Lung (tissue), 12 donors: ENCODE results near the gene SND1. TPM values are rescaled to one million over a fixed set of nuclear protein-coding genes. Genes with fewer than 3 reads are reported as not detected.

Source experiments
- ATAC-seq: fragments of 200-7000 bp; cut with Tn5 transposase; one replicate; pipeline ENCODE4 v1.9.1; 2020; ENCODE audit warnings: moderate number of reproducible peaks; ENCODE audit not compliant: insufficient read depth, low FRiP score
- DNase-seq, 3 donors: peaks; one replicate each; pipeline ENCODE4 v3.0.0-alpha.2; 2013 to 2017
- H3K27ac ChIP-seq, 2 donors: one replicate each; pipeline ENCODE4 v1.5.1; 2013; ENCODE audit warnings: mild to moderate bottlenecking in 2 of 2, moderate library complexity in 2 of 2, control low read depth in 1 of 2, inconsistent platforms in 1 of 2, low read depth in 1 of 2, low read length in 1 of 2
- H3K27me3 ChIP-seq, 3 donors: one replicate each; pipeline ENCODE4 v1.5.1; 2013; ENCODE audit warnings: low read length in 2 of 3; ENCODE audit not compliant: control insufficient read depth in 3 of 3, insufficient read depth in 3 of 3
- H3K36me3 ChIP-seq, 4 donors: one replicate each; pipeline ENCODE4 v1.5.1; 2013; ENCODE audit warnings: low read length in 4 of 4, mild to moderate bottlenecking in 1 of 4, moderate library complexity in 1 of 4; ENCODE audit not compliant: control insufficient read depth in 4 of 4, insufficient read depth in 4 of 4
- H3K4me1 ChIP-seq, 5 donors: one replicate each; pipeline ENCODE4 v1.5.1; 2013; ENCODE audit warnings: low read length in 5 of 5, mild to moderate bottlenecking in 2 of 5, moderate library complexity in 1 of 5; ENCODE audit not compliant: control insufficient read depth in 5 of 5, insufficient read depth in 5 of 5
- H3K4me3 ChIP-seq: one replicate; pipeline ENCODE4 v1.5.1; 2013; ENCODE audit warnings: mild to moderate bottlenecking, control low read depth, moderate library complexity
- H3K9ac ChIP-seq, 2 donors: one replicate each; pipeline ENCODE4 v1.5.1; 2013; ENCODE audit warnings: low read length in 2 of 2, control low read depth in 1 of 2; ENCODE audit not compliant: insufficient read depth in 1 of 2
- H3K9me3 ChIP-seq, 4 donors: one replicate each; pipeline ENCODE4 v1.5.1; 2013; ENCODE audit warnings: low read length in 3 of 4, mild to moderate bottlenecking in 1 of 4, moderate library complexity in 1 of 4; ENCODE audit not compliant: control insufficient read depth in 4 of 4, insufficient read depth in 3 of 4
- WGBS, 2 donors: extraction: QIAGEN DNeasy Blood & Tissue Kit; methylation state at CpG; one replicate each; pipeline ENCODE4 v1.1.7; 2013; 5-methylcytosine and 5-hydroxymethylcytosine counted together
- polyA plus RNA-seq, 2 donors: library from polyadenylated mRNA; stranded (reverse); fragments of 200-250 nt; gene quantifications; one replicate each; pipeline ENCODE4 v1.2.1, GENCODE V29; 2013
- total RNA-seq, 2 donors: library from RNA; depleted of rRNA in 1 of 2; stranded (reverse); fragments of >200 nt in 1 of 2; gene quantifications; one replicate each; pipeline ENCODE4 v1.2.1, GENCODE V29; 2014 to 2021
- TF ChIP-seq, protein P1 (sequence below): IDR thresholded peaks from 2 replicates; pipeline ENCODE4 v1.5.1; 2012; ENCODE audit warnings: mild to moderate bottlenecking; ENCODE audit errors: control extremely low read depth, extremely low read depth
- donor health status: control.
- donor health status: control.
- donor health status: Bipolar disorder and iron deficiency.
- donor health status: healthy.
- donor health status: DM: yes; HTN: yes; CAD: no.

The SND1 gene
- total and polyA plus RNA-seq, 4 donors: 94.5 to 210 (median 137) TPM

GRCh38 chr7:127745445-127745844 is 93.5 kb downstream of the SND1 start:
- ATAC-seq (no peak), DNase-seq (no peak)
- WGBS, 2 donors: 90 to 97% methylated on average over 1 of the region's 1 CpG
- Histone ChIP-seq H3K4me3 (no peak overlapping the region), H3K4me1 (peaks cover 0 to 14% (median 0%) of the 10 kb centered on the region in 5 donors), H3K9ac (no peak overlapping the region), H3K9me3 (no peaks in the 10 kb centered on the region), H3K27ac (no peak overlapping the region), H3K36me3 (peaks cover 0 to 3% (median 0%) of the 10 kb centered on the region in 4 donors), H3K27me3 (no peaks in the 10 kb centered on the region)
- TF ChIP-seq, protein P1, sequence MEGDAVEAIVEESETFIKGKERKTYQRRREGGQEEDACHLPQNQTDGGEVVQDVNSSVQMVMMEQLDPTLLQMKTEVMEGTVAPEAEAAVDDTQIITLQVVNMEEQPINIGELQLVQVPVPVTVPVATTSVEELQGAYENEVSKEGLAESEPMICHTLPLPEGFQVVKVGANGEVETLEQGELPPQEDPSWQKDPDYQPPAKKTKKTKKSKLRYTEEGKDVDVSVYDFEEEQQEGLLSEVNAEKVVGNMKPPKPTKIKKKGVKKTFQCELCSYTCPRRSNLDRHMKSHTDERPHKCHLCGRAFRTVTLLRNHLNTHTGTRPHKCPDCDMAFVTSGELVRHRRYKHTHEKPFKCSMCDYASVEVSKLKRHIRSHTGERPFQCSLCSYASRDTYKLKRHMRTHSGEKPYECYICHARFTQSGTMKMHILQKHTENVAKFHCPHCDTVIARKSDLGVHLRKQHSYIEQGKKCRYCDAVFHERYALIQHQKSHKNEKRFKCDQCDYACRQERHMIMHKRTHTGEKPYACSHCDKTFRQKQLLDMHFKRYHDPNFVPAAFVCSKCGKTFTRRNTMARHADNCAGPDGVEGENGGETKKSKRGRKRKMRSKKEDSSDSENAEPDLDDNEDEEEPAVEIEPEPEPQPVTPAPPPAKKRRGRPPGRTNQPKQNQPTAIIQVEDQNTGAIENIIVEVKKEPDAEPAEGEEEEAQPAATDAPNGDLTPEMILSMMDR: no peak

- Histone ChIP-seq H3K27me3 (no peaks in the 10 kb centered on the region), H3K4me3 (no peak overlapping the region), H3K4me1 (peaks cover 0 to 15% (median 4%) of the 10 kb centered on the region in 5 donors), H3K9ac (no peak overlapping the region), H3K9me3 (no peaks in the 10 kb centered on the region), H3K36me3 (peaks cover 0 to 3% (median 0%) of the 10 kb centered on the region in 4 donors), H3K27ac (no peak overlapping the region)
- DNase-seq: peak in 2 of 3 donors; percentile 18
- no peak for ATAC-seq
- 85 to 89% methylated on average over 4 of the region's 4 CpGs for WGBS, 2 donors
- TF ChIP-seq, protein P1: no peak
Measured at GRCh38 chr7:127751062-127751461, 99.1 kb downstream of the SND1 start.

- H3K27me3 ChIP-seq: no peaks in the 10 kb centered on the region
- no peak overlapping the region for H3K4me3 ChIP-seq
- ATAC-seq (no peak), DNase-seq (no peak)
- 93 to 96% methylated on average over 12 of the region's 12 CpGs for WGBS, 2 donors
- peaks cover 0 to 15% (median 4%) of the 10 kb centered on the region in 5 donors for H3K4me1 ChIP-seq
- no peak overlapping the region for H3K9ac ChIP-seq
- peaks cover 0 to 3% (median 0%) of the 10 kb centered on the region in 4 donors for H3K36me3 ChIP-seq
- no peak overlapping the region for H3K27ac ChIP-seq
- TF ChIP-seq, protein P1: no peak
- H3K9me3 ChIP-seq: no peaks in the 10 kb centered on the region
Measured at GRCh38 chr7:127751490-127752448, 99.8 kb downstream of the SND1 start.
